ENCODE data around the gene NUFIP2.

- no peak for TF ChIP-seq EZH2 (IDR thresholded peaks at IDR 0.05; ENCODE audit: borderline replicate concordance, low read depth, low read length, poor library complexity, severe bottlenecking)
- no peak for TF ChIP-seq CTCF (conservative IDR thresholded peaks at IDR 0.05; ENCODE audit: low read depth, low read length)
Measured at GRCh38 chr17:29215174-29215573, 78.8 kb downstream of the NUFIP2 start.

Data from A673 (cell line).